GM23338 (cell line): ENCODE measurements around the gene THTPA.
"Not testable (repeated sequence)": the region's sequence is repeated elsewhere in the genome, so short reads cannot be mapped to it uniquely, and the experiment has no call there.

ENCODE experiments used
- CREB1 ChIP-seq: fragments of 250-450 bp; sonication (Bioruptor Pico); IDR thresholded peaks from 2 replicates; pipeline ENCODE4 v1.5.0; 2020; ENCODE audit warnings: low read depth, mild to moderate bottlenecking, moderate library complexity
- CTCF ChIP-seq, 2 experiments: fragments of 200-600 bp in 1 of 2; sonication (generic) in 1 of 2; conservative IDR thresholded peaks; 2 replicates each; pipeline versions ENCODE4 v1.5.1 to v1.6.1; 2016 to 2017; ENCODE audit warnings: antibody characterized with exemption in 2 of 2, low read depth in 2 of 2, mild to moderate bottlenecking in 2 of 2, moderate library complexity in 1 of 2
- EZH2 ChIP-seq: fragments of 200-600 bp; sonication (generic); IDR thresholded peaks from one replicate; pipeline ENCODE4 v1.8.0; 2017; ENCODE audit warnings: antibody characterized with exemption, mild to moderate bottlenecking, low read depth; ENCODE audit not compliant: unreplicated experiment
- EZH2phosphoT487 ChIP-seq: fragments of 200-600 bp; sonication (generic); IDR thresholded peaks from one replicate; pipeline ENCODE4 v1.8.1; 2018; ENCODE audit warnings: antibody characterized with exemption; ENCODE audit not compliant: unreplicated experiment
- JUNB ChIP-seq: IDR thresholded peaks from one replicate; pipeline ENCODE4 v1.6.1; 2016; ENCODE audit warnings: antibody characterized with exemption; ENCODE audit not compliant: unreplicated experiment
- POLR2AphosphoS5 ChIP-seq: IDR thresholded peaks from 2 replicates; pipeline ENCODE4 v1.6.1; 2016; ENCODE audit warnings: antibody characterized with exemption, low read depth
- REST ChIP-seq: IDR thresholded peaks from one replicate; pipeline ENCODE4 v1.6.1; 2018; ENCODE audit warnings: antibody characterized with exemption; ENCODE audit not compliant: unreplicated experiment
- STAT1 ChIP-seq: IDR thresholded peaks from one replicate; pipeline ENCODE4 v1.6.1; 2016; ENCODE audit warnings: antibody characterized with exemption; ENCODE audit not compliant: unreplicated experiment

GRCh38 chr14:23594191-23594590 is 38.1 kb downstream of the THTPA start:
- TF ChIP-seq CTCF (conservative IDR thresholded peaks at IDR 0.05; ENCODE audit: low read depth in 2 of 2); POLR2AphosphoS5; EZH2; CREB1 (CRISPR knock-in tag); REST; JUNB; EZH2phosphoT487; STAT1: not testable (repeated sequence)
